K562 (cell line): ENCODE measurements around the gene RTL10. TPM values are rescaled to one million over a fixed set of nuclear protein-coding genes. Genes with fewer than 3 reads are reported as not detected.

ENCODE experiments used
- CHD4 ChIP-seq: fragments of 200-600 bp; sonication (generic); IDR thresholded peaks from 3 replicates; pipeline ENCODE4 v1.6.1; 2012; ENCODE audit warnings: low read depth, mild to moderate bottlenecking, mixed read lengths, low read length, inconsistent platforms; ENCODE audit not compliant: insufficient read depth, insufficient replicate concordance, poor library complexity, severe bottlenecking
- ETS1 ChIP-seq: conservative IDR thresholded peaks from 2 replicates; pipeline ENCODE4 v1.6.1; 2011; ENCODE audit warnings: low read depth, mild to moderate bottlenecking, low read length; ENCODE audit not compliant: control insufficient read depth
- HES1 ChIP-seq: fragments of 450-650 bp; IDR thresholded peaks from 2 replicates; pipeline ENCODE4 v1.6.1; 2016; ENCODE audit warnings: low read depth, mild to moderate bottlenecking, moderate library complexity
- KHSRP ChIP-seq: fragments of 450-650 bp; IDR thresholded peaks from 2 replicates; pipeline ENCODE4 v1.6.1; 2017
- NR2F6 ChIP-seq: fragments of 450-650 bp; formaldehyde crosslinking; IDR thresholded peaks from 2 replicates; pipeline ENCODE4 v1.4.0; 2020; ENCODE audit warnings: mild to moderate bottlenecking
- PYGO2 ChIP-seq: fragments of 450-650 bp; IDR thresholded peaks from 2 replicates; pipeline ENCODE4 v1.6.1; 2016; ENCODE audit warnings: mild to moderate bottlenecking, missing genetic modification characterization, moderate library complexity, missing compliant biosample characterization
- ZBTB12 ChIP-seq: fragments of 250-450 bp; sonication (Bioruptor Pico); IDR thresholded peaks from 2 replicates; pipeline ENCODE4 v1.4.0; 2020
- ZBTB26 ChIP-seq: fragments of 450-650 bp; formaldehyde crosslinking; IDR thresholded peaks from 2 replicates; pipeline ENCODE4 v1.4.0; 2022; ENCODE audit warnings: missing genetic modification characterization
- ZBTB40 ChIP-seq, 2 experiments: fragments of 450-650 bp in 1 of 2; sonication (generic) in 1 of 2; formaldehyde crosslinking in 1 of 2; IDR thresholded peaks; 2 replicates each; pipeline versions ENCODE4 v1.7.1 to v1.9.0; 2016 to 2022; ENCODE audit warnings: inconsistent platforms in 1 of 2, mild to moderate bottlenecking in 1 of 2, missing genetic modification reagents in 1 of 2
- ZKSCAN1 ChIP-seq: fragments of 150-350 bp; IDR thresholded peaks from 2 replicates; pipeline ENCODE4 v1.6.1; 2016; ENCODE audit warnings: low read depth, low read length
- ZNF24 ChIP-seq: fragments of 450-650 bp; IDR thresholded peaks from 2 replicates; pipeline ENCODE4 v1.6.1; 2016
- ZNF696 ChIP-seq: fragments of 250-450 bp; sonication (Bioruptor Pico); conservative IDR thresholded peaks from 2 replicates; pipeline ENCODE4 v1.4.0; 2020; ENCODE audit warnings: mild to moderate bottlenecking, moderate library complexity
- ZNF75A ChIP-seq: fragments of 450-650 bp; formaldehyde crosslinking; IDR thresholded peaks from 2 replicates; pipeline ENCODE4 v1.4.0; 2020; ENCODE audit warnings: mild to moderate bottlenecking
- polyA plus RNA-seq, 8 experiments: library from polyadenylated mRNA; depleted of rRNA in 4 of 8; stranded (reverse) in 5 of 8; unstranded in 3 of 8; fragments of >200 nt; fragmentation: Nextera tagmentation in 2 of 8; fragmentation: Illumina TruSeq in 1 of 8; extraction: Ambion mirVana in 2 of 8; extraction: Trizol in 1 of 8; gene quantifications; 2 replicates each; pipeline versions ENCODE4 v1.2.1 to v1.2.3, GENCODE V29; 2011 to 2014; ENCODE audit warnings: inconsistent platforms in 1 of 8, missing spikeins in 1 of 8
- total RNA-seq, 7 experiments: library from RNA; depleted of rRNA in 6 of 7; stranded (reverse); fragments of >200 nt in 6 of 7; fragmentation: Illumina TruSeq in 2 of 7; extraction: Trizol in 2 of 7; gene quantifications; 2 replicates each; pipeline versions ENCODE4 v1.2.1 to v1.2.3, GENCODE V29; 2011 to 2021; ENCODE audit warnings: low replicate concordance in 1 of 7

Gene RTL10
- total and polyA plus RNA-seq, 9 of the 15 experiments (the other 6 are each of a cell fraction or from before 2014, with no cell fraction given): 19.8 to 75.5 (median 32.5) TPM

GRCh38 chr22:19823191-19823901 lies 31.3 kb downstream of the RTL10 start (continued):
- no peak for TF ChIP-seq ZBTB40 (IDR thresholded peaks at IDR 0.05)
- TF ChIP-seq ZBTB40 (CRISPR knock-in tag; IDR thresholded peaks at IDR 0.05): peak; percentile 19; the same call in 1 of the 2 replicates
- no peak for TF ChIP-seq ZBTB12 (CRISPR knock-in tag)
- TF ChIP-seq ZNF696 (CRISPR knock-in tag): no peak
- TF ChIP-seq CHD4: no peak
- TF ChIP-seq KHSRP: no peak
- TF ChIP-seq ZNF75A (CRISPR knock-in tag): no peak
- TF ChIP-seq ETS1: 0 out of 2 replicates have a peak, but pooled peaks have one; percentile 8
- TF ChIP-seq ZBTB26: peak; percentile 72; the same call in 1 of the 2 replicates
- no peak for TF ChIP-seq NR2F6 (CRISPR knock-in tag)
- no peak for TF ChIP-seq PYGO2 (tag)
- TF ChIP-seq ZKSCAN1: no peak
- no peak for TF ChIP-seq HES1
- TF ChIP-seq ZNF24: 0 out of 2 replicates have a peak, but pooled peaks have one; percentile 29
